ENCODE results near the gene WDFY4.

Gene WDFY4

DNA sequence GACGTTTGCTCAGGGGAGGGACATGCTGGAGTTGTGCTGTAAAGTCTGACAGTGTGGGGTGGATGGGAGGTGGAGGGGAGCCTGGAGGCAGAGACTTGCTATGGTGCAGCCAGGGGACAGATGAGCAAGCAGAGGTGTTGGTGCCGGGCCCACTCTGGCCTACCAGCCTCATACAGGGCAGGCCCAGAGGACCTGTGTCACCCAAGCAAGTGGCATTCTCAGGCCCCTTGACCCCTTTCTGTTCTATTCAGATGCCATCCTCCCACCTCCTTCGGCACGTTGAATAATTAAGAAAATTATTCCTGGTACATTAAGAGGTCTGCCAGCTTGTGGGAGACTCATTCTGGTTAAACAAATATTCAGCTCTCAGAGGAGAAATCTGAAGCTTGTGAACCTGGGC lies 8.5 kb downstream of the WDFY4 start:
- no peak for DNase-seq

DNA sequence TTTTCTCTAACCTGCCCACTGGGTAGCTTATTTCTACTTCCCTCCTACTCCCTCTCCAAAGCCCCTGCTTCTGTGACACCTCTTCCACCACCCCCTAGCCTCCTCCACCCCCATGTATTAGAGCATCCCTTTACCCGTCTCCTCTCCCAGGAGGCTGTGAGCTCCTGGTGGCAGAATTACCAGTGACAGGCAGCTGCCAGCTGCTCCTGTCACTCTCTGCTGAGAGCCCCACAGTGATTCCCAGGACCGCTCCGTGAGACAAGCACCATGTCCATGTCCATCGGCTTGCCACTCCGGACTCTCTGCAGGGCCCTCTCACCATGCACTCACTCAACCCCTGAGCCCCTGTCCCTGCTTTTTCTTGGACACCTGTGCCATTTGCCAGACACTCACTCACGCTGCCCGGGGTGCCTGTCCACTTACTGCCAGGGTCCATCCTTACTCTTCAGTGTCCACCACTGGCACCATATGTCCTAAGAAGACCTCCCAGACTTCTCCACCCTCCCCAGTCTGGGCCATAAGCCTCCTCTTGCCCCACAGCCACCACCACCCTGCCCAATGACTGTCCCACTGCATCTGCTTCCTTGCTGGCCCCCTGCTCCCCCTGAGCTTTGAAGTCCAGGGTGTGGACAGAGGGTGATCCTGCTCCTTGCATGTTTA lies 9.8 kb downstream of the WDFY4 start:
- no peak for DNase-seq

DNA sequence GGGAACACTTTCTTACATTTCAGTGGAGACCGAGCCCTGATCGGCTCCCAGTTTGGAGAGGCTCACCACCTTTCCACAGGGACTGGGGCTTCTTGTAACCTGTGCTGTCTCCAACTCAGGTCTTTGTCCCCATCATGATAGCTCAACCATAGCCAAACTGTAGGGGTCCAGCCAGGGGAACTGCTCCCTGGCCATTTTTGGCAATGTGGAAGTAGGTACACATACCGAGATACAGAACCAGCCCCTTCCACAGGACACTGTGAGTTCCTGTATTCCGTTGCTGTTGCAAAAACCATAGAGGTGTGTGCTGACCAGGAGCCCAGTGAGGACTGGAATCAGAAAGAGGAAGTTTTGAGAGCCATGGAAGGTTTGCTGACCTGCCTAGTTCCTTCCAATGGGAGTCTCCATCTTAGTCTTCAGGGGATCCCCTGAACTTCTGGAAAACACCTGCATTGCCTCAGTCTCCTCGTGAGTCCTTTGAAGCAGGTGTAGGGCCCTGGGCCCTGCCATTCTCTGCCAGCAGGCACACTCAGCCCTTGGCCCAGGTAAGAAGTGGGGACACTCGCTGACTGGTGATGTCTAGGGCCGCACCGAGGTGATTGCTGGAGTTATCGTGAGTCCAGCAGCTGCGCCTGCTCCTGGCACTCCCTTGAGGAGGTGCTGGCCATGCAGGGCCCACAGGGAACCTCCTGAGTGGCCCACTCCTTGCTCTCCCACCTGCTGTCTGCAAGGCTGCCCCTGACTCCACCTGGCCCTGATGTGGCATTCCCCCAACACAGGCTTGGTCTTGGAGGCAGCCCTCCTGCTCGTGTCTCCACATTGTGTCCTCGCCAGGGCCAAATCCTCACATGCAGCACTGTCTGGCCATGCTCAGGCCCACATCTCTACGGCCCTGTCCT lies 11.2 kb downstream of the WDFY4 start:
- no peak for DNase-seq

DNA sequence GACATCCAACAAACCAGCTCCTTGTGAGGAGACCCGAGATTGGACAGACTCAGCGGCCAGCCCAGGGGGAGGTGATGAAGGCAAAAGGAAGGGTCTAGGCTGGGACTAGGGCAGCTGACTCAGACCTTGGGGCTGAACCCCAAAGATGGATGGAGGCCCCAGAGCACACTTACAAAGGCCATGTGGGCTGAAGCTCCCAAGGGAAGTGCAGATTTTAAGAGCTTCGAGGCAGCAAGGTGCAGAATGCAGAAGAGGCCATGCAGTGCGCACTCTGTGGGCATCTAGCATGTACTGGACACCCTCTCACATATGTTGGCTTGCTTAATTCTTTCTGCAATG lies 11.8 kb downstream of the WDFY4 start:
- DNase-seq = no peak

DNA sequence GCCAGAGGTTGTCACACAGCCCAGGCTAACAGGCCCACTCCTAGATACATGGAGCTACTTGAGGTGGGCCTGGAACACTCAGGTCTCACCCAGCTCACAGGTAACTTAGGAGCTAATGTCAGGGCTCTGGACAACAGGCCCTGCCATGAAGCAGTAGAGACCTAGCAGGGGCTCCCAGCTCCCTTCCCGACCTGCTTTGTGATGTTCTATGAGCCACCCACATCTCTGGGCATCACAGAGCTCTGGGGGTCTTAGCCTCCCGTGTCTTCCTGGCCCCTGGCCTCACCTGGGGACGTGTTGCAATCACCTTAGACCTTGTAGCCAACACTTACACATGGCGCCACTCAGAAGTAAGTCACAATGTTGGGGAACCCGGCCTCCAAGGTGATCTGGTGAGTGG lies 12.4 kb downstream of the WDFY4 start:
- DNase-seq = no peak

DNA sequence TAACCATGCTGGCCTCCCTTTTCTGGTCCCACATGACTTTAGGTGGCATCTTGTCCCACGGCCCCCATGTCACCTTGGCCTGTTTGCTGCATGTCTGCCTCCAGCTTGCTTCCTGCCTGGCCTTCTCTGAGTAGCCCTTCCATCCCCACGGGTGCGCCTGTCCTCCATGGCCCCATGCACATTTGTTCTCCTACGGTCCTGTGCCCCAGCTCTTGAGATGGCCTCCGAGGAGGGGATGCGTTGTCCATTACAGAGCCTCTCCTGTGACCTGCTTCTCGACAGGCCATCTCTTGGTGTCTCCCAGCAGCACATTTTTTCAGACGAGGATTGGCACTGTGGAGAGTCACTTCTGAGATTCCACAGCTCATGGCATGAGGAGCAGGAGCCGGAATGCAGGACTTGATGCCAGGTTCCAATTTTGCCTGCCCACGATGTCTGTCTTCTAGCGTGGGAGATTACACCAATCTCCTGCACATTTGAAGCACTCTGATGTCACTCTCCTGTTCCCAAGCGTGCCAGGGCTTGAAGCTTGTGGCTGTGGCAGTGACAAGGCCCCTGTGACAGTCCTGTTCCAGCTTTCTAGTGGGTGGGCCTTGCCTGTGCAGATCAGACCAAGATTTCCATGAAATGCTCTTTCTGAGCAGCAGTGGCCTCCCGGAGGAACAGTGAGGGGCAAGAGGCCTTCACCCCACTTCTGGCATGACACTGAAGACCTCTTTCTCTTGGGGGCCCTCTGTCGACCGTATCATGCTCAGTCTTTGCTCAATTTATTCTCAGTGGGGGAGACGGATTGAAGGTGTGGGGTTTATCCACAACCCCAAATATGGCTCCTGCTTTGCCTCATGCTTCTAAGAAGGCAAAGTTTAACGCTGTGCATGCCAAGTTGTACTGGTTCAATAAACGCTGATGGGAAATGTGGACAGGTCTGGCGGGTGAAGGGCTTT lies 13.4 kb downstream of the WDFY4 start:
- no peak for DNase-seq

DNA sequence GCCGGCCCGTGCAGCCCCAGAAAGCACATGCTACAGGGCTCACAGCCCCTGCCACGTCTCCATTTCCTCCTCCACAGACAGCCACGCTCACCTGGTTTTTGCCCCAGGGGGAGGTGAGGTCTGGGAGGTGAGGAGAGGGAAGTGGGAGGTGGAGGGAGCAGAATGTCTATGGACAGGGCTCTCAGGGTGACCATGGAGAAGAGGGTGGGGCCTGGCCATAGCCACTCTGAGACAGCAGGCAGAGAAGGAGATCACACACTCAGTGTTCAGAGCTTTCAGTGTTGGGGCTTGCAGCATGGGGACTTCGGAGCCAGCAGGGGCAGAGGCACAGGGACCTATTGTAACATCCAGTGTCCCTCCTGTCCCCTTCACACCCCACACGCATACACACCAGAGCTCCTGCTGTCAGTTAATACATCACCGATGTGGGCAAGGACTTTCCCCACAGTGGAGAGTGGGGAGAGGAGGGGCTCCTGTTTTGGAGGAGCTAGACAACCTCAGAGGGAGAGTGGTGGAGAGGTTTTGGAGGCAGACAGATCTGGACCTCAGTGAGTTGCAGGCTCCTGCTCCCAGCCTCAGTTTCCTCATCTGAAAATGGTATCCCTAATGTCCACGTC lies 14.4 kb downstream of the WDFY4 start:
- DNase-seq = no peak

DNA sequence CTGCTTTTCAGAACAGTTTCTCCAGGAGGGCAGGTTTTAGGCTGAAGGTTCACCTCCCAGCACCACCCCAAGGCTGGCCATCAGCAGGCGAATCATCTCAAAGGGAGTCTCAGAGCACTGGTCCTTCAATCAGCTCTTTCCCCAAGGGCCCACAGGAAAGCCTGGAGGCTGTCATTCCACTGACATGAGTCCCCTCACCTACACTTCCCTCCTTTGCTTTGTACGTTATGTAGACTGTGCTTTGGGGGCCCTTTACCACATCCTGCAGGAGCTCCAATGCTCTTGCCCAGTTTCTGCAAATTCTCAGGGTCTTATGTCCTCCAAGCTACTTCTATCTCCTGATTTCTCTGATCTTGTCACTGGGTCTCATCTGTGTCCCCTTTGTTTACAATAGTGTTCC lies 15.4 kb downstream of the WDFY4 start:
- no peak for DNase-seq

DNA sequence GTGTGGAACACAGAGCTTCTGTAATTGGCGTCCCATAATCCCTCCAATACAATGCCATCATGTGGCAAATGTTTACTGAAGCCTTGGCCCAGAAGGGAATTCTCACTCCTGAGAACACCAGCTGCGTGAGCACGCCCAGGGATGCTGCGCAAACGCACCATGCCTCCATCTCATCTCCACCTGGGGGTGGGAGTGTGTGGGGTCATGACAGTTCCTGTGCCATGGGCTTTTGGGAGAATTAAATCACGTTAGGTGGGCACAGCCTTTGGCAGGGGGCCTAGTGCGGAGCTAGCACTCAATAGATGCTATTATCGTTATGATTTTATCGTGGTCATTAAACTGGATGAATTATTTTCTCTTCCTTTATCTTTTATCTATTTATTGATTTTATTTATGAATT lies 15.8 kb downstream of the WDFY4 start:
- DNase-seq = no peak

DNA sequence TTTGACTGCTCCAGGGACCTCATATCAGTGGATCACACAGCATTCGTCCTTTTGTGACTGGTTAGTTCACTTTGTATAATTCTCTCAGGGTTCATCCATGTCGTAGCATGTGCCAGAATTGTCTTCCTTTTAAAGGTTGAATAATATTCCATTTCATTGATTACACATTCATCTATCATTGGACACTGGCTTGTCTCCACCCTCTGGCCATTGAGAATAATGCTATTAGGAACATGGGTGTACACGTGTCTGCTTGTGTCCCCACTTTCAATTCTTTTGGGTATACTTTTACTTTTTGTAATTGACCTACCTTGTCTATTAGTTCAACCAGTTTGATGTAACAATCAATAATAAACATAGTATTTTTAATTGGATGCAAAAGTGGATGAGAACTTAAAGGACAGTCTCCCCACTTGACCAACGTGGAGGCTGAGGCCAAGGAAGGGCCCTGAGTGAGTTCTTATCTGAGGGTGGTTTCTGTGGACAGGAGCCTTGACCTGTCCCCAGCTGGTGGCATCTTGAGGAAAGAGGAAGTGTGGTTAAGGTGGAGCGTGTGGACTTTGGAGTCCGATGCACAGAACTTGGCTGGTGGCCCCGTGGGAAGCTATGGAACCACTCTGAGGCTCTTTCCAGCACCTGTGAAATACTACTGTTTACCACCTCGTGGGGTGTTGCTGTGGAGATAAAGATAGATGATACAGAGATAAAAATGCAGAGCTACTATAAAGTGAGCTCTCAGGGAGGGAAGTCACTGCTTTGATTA lies 16.6 kb downstream of the WDFY4 start:
- no peak for DNase-seq

DNA sequence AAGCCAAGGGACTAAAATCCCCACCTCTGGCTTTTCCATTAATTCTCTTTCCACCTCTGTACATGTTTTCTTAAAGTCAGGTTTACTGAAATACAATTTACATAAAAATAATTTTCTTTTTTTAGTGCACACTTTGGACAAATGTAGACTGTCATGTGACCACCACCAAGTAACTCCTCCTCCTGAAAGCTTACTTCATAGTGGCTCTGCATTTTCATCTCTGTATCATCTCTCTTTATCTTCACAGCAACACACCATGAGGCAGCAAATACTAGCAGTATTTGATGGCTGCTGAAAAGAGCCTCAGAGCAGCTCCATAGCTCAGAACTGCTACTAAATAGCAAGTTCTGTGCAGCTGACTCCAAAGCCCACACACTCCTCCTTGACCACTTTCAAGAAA lies 17.3 kb downstream of the WDFY4 start:
- no peak for DNase-seq

DNA sequence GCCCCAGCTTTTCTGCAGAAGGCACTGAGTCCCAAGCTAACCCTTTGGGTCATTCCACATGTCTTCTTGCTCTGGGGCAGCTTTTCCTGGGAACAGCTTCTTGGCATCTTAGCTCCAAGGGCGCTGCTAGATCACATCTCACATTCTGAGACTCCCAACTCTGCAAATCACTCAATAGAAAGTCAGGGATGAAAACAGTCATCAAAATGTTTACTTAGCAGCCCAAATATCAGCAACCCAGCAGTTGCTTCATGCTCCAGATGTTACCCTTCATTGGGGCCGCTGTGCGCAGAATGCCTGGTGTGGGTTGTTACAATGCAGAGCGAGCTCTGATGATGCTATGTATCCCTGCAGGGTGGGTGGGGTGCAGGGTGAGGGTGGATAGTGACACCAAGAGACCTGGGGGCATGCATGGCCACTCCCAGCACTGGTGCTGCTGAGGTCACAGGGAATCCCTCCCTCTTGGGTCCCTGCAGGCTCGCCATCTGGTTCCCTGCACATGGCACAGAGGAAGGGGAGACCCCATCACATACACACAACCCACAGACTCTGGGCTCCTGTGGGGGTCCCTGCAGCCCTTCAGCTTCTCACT lies 19.0 kb downstream of the WDFY4 start:
- no peak for DNase-seq

DNA sequence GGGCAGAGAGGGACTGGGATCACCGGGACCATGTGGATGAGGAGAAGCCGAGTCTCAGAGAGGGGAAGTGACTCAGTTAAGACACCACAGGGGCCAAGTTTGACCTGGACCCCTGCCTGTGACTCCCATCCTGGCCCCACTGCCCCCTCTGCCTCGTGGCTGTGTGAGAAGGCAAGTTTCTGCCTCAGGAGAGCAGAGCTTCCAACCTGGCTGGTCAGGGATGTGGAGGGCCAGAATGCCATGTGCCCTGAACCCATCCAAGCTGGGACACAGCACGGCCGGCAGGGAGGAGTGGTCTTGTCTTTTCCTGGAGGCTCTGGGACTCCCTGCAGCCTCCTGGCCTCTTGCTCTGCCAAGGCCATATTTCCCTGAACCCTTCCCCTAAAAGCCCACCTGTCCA lies 19.5 kb downstream of the WDFY4 start:
- DNase-seq = no peak

DNA sequence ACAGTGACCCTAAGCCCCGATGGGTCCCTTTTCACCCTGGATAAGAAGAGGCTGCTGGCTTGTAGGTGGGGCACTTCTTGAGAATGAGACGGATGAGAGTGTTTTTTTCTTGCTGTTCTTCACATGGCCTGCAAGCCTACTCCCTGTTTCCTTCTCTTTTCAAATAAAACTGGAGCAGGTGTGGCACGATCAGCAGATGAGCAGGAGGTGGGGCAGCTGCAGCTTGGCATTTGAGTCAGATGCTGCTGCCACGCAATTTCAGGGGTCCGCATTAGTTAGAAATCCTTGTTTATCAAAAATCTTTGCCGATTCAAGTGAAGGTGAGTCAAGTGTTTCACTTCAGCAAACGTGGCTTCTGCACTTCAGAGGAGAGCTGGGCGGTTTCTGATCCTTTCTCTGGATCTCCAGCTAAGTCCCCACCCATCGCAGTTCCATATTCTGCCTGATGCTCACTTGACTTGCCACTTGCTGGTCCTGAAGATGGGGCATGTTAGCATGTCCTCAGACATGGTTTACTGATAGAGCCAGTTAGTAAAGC lies 20.8 kb downstream of the WDFY4 start:
- DNase-seq = no peak

DNA sequence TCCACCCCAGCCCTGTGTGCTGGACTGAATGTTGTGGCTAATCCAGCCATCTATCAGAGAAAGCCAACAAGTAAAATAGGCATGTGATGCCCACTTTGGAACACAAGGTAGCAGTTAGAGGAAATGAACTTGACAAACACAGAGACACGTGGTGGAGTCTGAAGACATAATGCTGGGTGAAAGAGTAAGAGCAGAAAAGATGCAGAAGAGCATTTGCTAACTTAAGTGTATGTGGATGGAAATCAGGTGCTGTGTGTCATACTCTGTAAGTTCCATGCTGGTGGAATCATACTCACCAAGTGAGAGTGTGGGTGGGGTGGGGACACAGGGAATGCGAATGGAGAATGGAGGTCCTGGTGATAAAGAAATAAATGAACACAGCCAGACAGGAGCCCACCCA lies 22.8 kb downstream of the WDFY4 start:
- DNase-seq = no peak

DNA sequence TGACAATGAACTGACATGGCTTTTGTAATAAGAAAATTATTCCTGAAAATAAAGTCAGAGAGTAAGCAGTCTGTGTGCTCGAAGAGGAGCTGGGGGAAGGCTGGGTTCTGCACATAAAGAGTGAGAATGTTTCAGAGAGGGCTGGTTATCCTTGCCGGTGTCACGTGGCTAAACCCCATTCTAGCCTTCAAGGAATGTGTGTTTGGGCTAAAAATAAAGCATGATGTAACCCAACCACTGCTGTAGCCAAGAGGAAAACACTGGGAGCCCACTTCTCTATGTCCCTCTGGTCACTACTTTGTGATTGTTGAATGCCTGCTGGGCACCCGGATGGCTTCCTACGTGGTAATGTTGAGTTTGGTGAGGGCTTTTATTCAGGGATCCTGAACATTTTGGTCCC lies 23.5 kb downstream of the WDFY4 start:
- no peak for DNase-seq

DNA sequence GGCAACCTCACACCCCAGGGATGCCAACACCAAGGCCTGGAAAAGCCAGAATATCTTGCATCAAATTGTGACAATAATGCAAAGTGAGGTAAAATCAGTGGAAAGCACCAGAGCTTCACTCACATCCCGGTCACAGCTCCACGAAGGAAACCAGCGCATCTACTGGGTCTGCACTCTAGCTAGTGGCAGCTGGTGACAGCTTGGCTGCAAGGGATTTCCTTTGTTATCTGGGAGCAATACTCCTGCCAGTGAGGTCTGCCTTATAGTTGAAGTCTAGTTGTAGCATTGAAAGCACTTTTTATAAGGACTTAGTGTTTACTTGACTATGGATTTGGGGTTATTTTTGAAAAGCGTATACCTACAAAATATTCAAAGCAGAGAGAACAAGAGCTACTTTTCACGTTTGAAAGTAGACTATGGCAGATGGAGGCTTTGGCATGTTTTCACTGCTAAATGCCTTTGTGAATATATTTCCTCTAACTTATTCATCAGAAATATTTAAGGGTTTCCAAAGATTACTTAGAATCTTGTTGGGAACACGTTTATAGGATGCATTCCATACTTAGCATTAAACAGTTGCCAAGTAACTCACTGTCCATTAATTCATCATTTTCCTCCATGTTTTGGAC lies 26.1 kb downstream of the WDFY4 start:
- DNase-seq = no peak

DNA sequence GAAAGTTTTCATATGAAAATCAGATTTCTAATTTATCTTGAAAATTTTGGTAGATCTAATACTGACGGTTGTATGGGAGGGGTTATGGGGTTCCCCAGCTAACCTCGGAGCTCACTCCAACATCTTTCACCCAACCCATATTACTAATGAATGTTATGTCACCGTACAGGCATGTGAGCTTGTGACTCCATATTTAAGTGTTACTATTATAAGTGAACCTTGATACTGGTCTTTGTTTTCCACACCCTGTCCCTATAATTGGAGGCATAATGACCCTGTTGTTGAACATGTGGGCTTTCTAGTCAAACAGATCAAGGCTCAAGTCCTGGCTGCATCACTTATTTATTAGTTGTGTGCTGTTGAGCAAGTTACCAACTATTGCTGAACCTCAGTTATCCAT lies 27.2 kb downstream of the WDFY4 start:
- no peak for DNase-seq

DNA sequence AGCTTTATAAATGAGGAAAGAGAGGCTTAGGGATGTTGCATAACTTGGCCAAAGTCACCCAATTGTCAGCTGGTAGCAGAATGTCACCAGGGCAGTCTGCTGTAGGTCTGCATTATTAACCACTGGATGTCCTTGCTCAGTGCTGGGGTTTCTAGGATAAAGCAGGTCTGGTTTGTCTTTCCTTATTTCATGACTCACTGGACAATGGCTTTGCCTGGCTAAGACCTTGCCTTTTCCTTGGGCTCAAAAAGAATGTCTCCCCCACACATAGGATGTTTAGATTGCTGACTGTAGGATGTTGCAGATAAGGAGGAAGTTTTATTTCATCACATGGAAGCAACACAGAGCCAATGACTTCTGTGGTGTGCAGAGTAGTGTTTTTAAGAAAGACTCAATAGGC lies 29.4 kb downstream of the WDFY4 start:
- DNase-seq = no peak

DNA sequence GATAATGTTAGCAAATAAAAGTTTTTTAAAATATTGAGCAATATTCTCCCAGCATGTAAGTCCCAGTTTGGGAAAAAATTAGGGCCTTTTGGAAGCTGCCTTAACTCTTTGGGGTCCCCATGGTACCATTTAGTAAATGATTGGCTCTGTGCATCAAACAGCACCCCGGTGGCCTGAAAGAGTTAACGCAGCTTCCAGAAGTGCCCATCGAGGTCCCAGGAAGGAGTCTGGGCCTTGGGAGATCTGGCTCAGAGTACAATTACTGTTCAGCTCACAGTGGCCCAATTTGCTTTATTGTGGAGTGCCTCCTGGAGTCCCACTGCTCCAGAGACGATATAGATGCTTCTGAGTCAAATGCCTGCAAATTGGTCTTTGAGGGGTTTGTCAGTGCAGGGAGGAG lies 31.7 kb downstream of the WDFY4 start:
- DNase-seq = no peak

DNA sequence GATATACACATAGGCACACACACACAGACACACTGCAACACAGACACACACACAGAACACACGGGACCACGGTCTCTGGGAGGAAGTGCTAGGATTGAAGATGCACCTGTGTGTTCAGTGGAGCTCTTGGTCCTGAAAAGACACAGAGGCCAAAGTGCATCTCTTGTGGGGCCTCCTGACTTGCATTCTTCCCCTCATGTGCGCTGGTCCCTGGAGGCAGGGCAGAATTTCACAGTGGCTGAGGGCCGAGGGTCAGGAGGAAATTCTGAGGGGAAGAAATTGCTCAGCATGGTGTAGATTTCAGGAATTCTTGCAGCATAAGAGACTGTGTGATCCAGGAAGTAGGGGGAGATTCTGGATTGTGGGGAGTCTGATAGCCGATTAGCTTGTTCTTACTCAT lies 35.9 kb downstream of the WDFY4 start:
- no peak for DNase-seq
